GM21528 (cell line): Measurements from ENCODE around the gene CYP2B6.
"Not testable (repeated sequence)": the region's sequence is repeated elsewhere in the genome, so short reads cannot be mapped to it uniquely, and the experiment has no call there.

Source experiments
- ATAC-seq: cut with Tn5 transposase; IDR thresholded peaks from one replicate; pipeline ENCODE4 v1.9.1; 2021; ENCODE audit warnings: mild to moderate bottlenecking, moderate library complexity; ENCODE audit not compliant: unreplicated experiment, low FRiP score

The CYP2B6 gene

GRCh38 chr19:40979759-40980158 is 11.3 kb upstream of the CYP2B6 start:
- not testable (repeated sequence) for ATAC-seq

GRCh38 chr19:40980743-40981442 is 10.2 kb upstream of the CYP2B6 start:
- ATAC-seq: not testable (repeated sequence)

GRCh38 chr19:40981591-40981990 is 9.5 kb upstream of the CYP2B6 start:
- no peak for ATAC-seq

- ATAC-seq: no peak
Measured at GRCh38 chr19:40982594-40983101, 8.4 kb upstream of the CYP2B6 start.

GRCh38 chr19:40989453-40989852 is 1.6 kb upstream of the CYP2B6 start:
- no peak for ATAC-seq

- ATAC-seq: no peak
Measured at GRCh38 chr19:40995355-40995754, 4.3 kb downstream of the CYP2B6 start.

GRCh38 chr19:40999018-40999417 is 7.9 kb downstream of the CYP2B6 start:
- not testable (repeated sequence) for ATAC-seq

GRCh38 chr19:41000310-41000737 is 9.2 kb downstream of the CYP2B6 start:
- ATAC-seq: no peak

- no peak for ATAC-seq
Measured at GRCh38 chr19:41001243-41001971, 10.3 kb downstream of the CYP2B6 start.

GRCh38 chr19:41003656-41004055 is 12.6 kb downstream of the CYP2B6 start:
- ATAC-seq: not testable (repeated sequence)

- no peak for ATAC-seq
Measured at GRCh38 chr19:41009700-41010235, 18.7 kb downstream of the CYP2B6 start.

GRCh38 chr19:41013359-41013758 is 22.3 kb downstream of the CYP2B6 start:
- no peak for ATAC-seq

GRCh38 chr19:41014643-41015042 is 23.6 kb downstream of the CYP2B6 start:
- no peak for ATAC-seq

- no peak for ATAC-seq
Measured at GRCh38 chr19:41016488-41017071, 25.5 kb downstream of the CYP2B6 start.

GRCh38 chr19:41018736-41019290 is 27.7 kb downstream of the CYP2B6 start:
- no peak for ATAC-seq

- no peak for ATAC-seq
Measured at GRCh38 chr19:41019346-41019745, 28.3 kb downstream of the CYP2B6 start.

GRCh38 chr19:41023193-41023592 is 32.1 kb downstream of the CYP2B6 start:
- no peak for ATAC-seq

GRCh38 chr19:41025411-41025810 is 34.3 kb downstream of the CYP2B6 start:
- ATAC-seq: no peak

GRCh38 chr19:41025871-41026270 is 34.8 kb downstream of the CYP2B6 start:
- no peak for ATAC-seq

- ATAC-seq: no peak
Measured at GRCh38 chr19:41027273-41027967, 36.3 kb downstream of the CYP2B6 start.
